ENCODE measurements around the gene MYH8. TPM values are rescaled to one million over a fixed set of nuclear protein-coding genes. Genes with fewer than 3 reads are reported as not detected.

Gene MYH8
- total RNA-seq, 1 experiment from 2014 or later, result not detected

- TF ChIP-seq CTCF (conservative IDR thresholded peaks at IDR 0.05; ENCODE audit: low read depth, low read length), result no peak
- TF ChIP-seq EZH2 (IDR thresholded peaks at IDR 0.05; ENCODE audit: borderline replicate concordance, low read depth, low read length, poor library complexity, severe bottlenecking), result no peak
- CTCF ChIA-PET, result no interaction called here
Measured at GRCh38 chr17:10417431-10417830, 4.3 kb downstream of the MYH8 start.

GRCh38 chr17:10415161-10415560 lies 6.6 kb downstream of the MYH8 start:
- DNase-seq (ENCODE audit: low spot score), result no peak
- Histone ChIP-seq H3K9me3 (ENCODE audit: low read depth, low read length, poor library complexity, severe bottlenecking) (no peaks in the 10 kb centered on the region), H3K27me3 (replicated peaks; ENCODE audit: insufficient read depth, low read depth, low read length, poor library complexity) (no peaks in the 10 kb centered on the region), H3K27ac (ENCODE audit: low read depth, low read length, poor library complexity, severe bottlenecking) (no peak overlapping the region), H3K36me3 (ENCODE audit: insufficient read depth, low read length, poor library complexity, severe bottlenecking) (no peaks in the 10 kb centered on the region), H3K4me3 (ENCODE audit: low read depth, low read length, poor library complexity, severe bottlenecking) (no peak overlapping the region), H3K4me1 (ENCODE audit: insufficient read depth, low read length, poor library complexity, severe bottlenecking) (no peaks in the 10 kb centered on the region)
- intact Hi-C loops (cut with micrococcal nuclease; ENCODE audit: unreplicated experiment), result no loop called here
- no TSS peak for BruUV-seq (replicated peaks)
- POLR2A ChIA-PET (ENCODE audit: low non-redundant PET), result no interaction called here
- CTCF ChIA-PET, result no interaction called here
- no peak for TF ChIP-seq EZH2 (IDR thresholded peaks at IDR 0.05; ENCODE audit: borderline replicate concordance, low read depth, low read length, poor library complexity, severe bottlenecking)
- no peak for TF ChIP-seq CTCF (conservative IDR thresholded peaks at IDR 0.05; ENCODE audit: low read depth, low read length)

More at GRCh38 chr17:10417431-10417830, 4.3 kb downstream of the MYH8 start:
- Histone ChIP-seq H3K27ac (ENCODE audit: low read depth, low read length, poor library complexity, severe bottlenecking) (no peak overlapping the region), H3K9me3 (ENCODE audit: low read depth, low read length, poor library complexity, severe bottlenecking) (no peaks in the 10 kb centered on the region), H3K4me1 (ENCODE audit: insufficient read depth, low read length, poor library complexity, severe bottlenecking) (no peaks in the 10 kb centered on the region), H3K27me3 (replicated peaks; ENCODE audit: insufficient read depth, low read depth, low read length, poor library complexity) (no peaks in the 10 kb centered on the region), H3K4me3 (ENCODE audit: low read depth, low read length, poor library complexity, severe bottlenecking) (no peak overlapping the region), H3K36me3 (ENCODE audit: insufficient read depth, low read length, poor library complexity, severe bottlenecking) (no peaks in the 10 kb centered on the region)
- DNase-seq (ENCODE audit: low spot score), result no peak
- no TSS peak for BruUV-seq (replicated peaks)
- intact Hi-C loops (cut with micrococcal nuclease; ENCODE audit: unreplicated experiment), result no loop called here
- POLR2A ChIA-PET (ENCODE audit: low non-redundant PET), result no interaction called here

GRCh38 chr17:10403589-10403988 lies 18.2 kb downstream of the MYH8 start:
- Histone ChIP-seq H3K4me1 (ENCODE audit: insufficient read depth, low read length, poor library complexity, severe bottlenecking) (no peaks in the 10 kb centered on the region), H3K36me3 (ENCODE audit: insufficient read depth, low read length, poor library complexity, severe bottlenecking) (no peaks in the 10 kb centered on the region), H3K4me3 (ENCODE audit: low read depth, low read length, poor library complexity, severe bottlenecking) (no peak overlapping the region), H3K27me3 (replicated peaks; ENCODE audit: insufficient read depth, low read depth, low read length, poor library complexity) (no peaks in the 10 kb centered on the region), H3K9me3 (ENCODE audit: low read depth, low read length, poor library complexity, severe bottlenecking) (no peaks in the 10 kb centered on the region), H3K27ac (ENCODE audit: low read depth, low read length, poor library complexity, severe bottlenecking) (no peak overlapping the region)
- ChIA-PET CTCF (no interaction called here), POLR2A (ENCODE audit: low non-redundant PET) (no interaction called here)
- TF ChIP-seq EZH2 (IDR thresholded peaks at IDR 0.05; ENCODE audit: borderline replicate concordance, low read depth, low read length, poor library complexity, severe bottlenecking), result no peak
- TF ChIP-seq CTCF (conservative IDR thresholded peaks at IDR 0.05; ENCODE audit: low read depth, low read length), result no peak
- BruUV-seq (replicated peaks), result no TSS peak
- intact Hi-C loops (cut with micrococcal nuclease; ENCODE audit: unreplicated experiment), result no loop called here
- no peak for DNase-seq (ENCODE audit: low spot score)
